ENCODE measurements around the gene TXLNB. TPM values are rescaled to one million over a fixed set of nuclear protein-coding genes. Genes with fewer than 3 reads are reported as not detected.

The TXLNB gene
- total and polyA plus RNA-seq, 5 donors, result 48.7 to 136 (median 94.1) TPM

- Histone ChIP-seq H3K27me3 (ENCODE audit: control insufficient read depth, insufficient read depth) (no peaks in the 10 kb centered on the region), H3K9me3 (ENCODE audit: control insufficient read depth, low read length) (no peaks in the 10 kb centered on the region), H3K27ac (ENCODE audit: low read length) (no peak overlapping the region), H3K4me1 (ENCODE audit: control insufficient read depth, insufficient read depth, low read length) (no peaks in the 10 kb centered on the region), H3K4me3 (ENCODE audit: low read length) (no peak overlapping the region)
- intact Hi-C loops (cut with DNase I), result no loop called here
- no peak for ATAC-seq
- 99% methylated on average over 3 of the region's 3 CpGs for WGBS
- DNase-seq, result no peak
These were observed 37.4 kb upstream of the TXLNB start for GRCh38 chr6:139329224-139329623.

- H3K9me3 ChIP-seq (ENCODE audit: control insufficient read depth, low read length), result no peaks in the 10 kb centered on the region
- intact Hi-C loops (cut with DNase I), result no loop called here
- 91% methylated on average over 5 of the region's 5 CpGs for WGBS
- H3K27me3 ChIP-seq (ENCODE audit: control insufficient read depth, insufficient read depth), result no peaks in the 10 kb centered on the region
- no peaks in the 10 kb centered on the region for H3K4me1 ChIP-seq (ENCODE audit: control insufficient read depth, insufficient read depth, low read length)
- no peak overlapping the region for H3K4me3 ChIP-seq (ENCODE audit: low read length)
- ATAC-seq (no peak), DNase-seq (no peak)
- no peak overlapping the region for H3K27ac ChIP-seq (ENCODE audit: low read length)
These were observed 35.2 kb upstream of the TXLNB start for GRCh38 chr6:139327038-139327437.

GRCh38 chr6:139325686-139326085 is 33.9 kb upstream of the TXLNB start:
- intact Hi-C loops (cut with DNase I), result no loop called here
- no peaks in the 10 kb centered on the region for H3K4me1 ChIP-seq (ENCODE audit: control insufficient read depth, insufficient read depth, low read length)
- no peak overlapping the region for H3K27ac ChIP-seq (ENCODE audit: low read length)
- no peaks in the 10 kb centered on the region for H3K9me3 ChIP-seq (ENCODE audit: control insufficient read depth, low read length)
- WGBS, result 53% methylated on average over 1 of the region's 1 CpG
- ATAC-seq (no peak), DNase-seq (no peak)
- H3K4me3 ChIP-seq (ENCODE audit: low read length), result no peak overlapping the region
- no peaks in the 10 kb centered on the region for H3K27me3 ChIP-seq (ENCODE audit: control insufficient read depth, insufficient read depth)

- Histone ChIP-seq H3K9me3 (ENCODE audit: control insufficient read depth, low read length) (no peaks in the 10 kb centered on the region), H3K27me3 (ENCODE audit: control insufficient read depth, insufficient read depth) (no peaks in the 10 kb centered on the region), H3K27ac (ENCODE audit: low read length) (no peak overlapping the region), H3K4me1 (ENCODE audit: control insufficient read depth, insufficient read depth, low read length) (no peaks in the 10 kb centered on the region), H3K4me3 (ENCODE audit: low read length) (no peak overlapping the region)
- no peak for ATAC-seq
- intact Hi-C loops (cut with DNase I), result no loop called here
- no peak for DNase-seq
These were observed 33.3 kb upstream of the TXLNB start for GRCh38 chr6:139325125-139325524.

- H3K9me3 ChIP-seq (ENCODE audit: control insufficient read depth, low read length), result no peaks in the 10 kb centered on the region
- H3K27ac ChIP-seq (ENCODE audit: low read length), result no peak overlapping the region
- no peaks in the 10 kb centered on the region for H3K4me1 ChIP-seq (ENCODE audit: control insufficient read depth, insufficient read depth, low read length)
- DNase-seq (no peak), ATAC-seq (no peak)
- H3K27me3 ChIP-seq (ENCODE audit: control insufficient read depth, insufficient read depth), result no peaks in the 10 kb centered on the region
- no peak overlapping the region for H3K4me3 ChIP-seq (ENCODE audit: low read length)
- intact Hi-C loops (cut with DNase I), result no loop called here
- 48% methylated on average over 1 of the region's 1 CpG for WGBS
These were observed 32.4 kb upstream of the TXLNB start for GRCh38 chr6:139324301-139324555.

- 42% methylated on average over 21 of the region's 21 CpGs for WGBS
- intact Hi-C loops (cut with DNase I), result no loop called here
- H3K9me3 ChIP-seq (ENCODE audit: control insufficient read depth, low read length), result no peaks in the 10 kb centered on the region
- H3K27me3 ChIP-seq (ENCODE audit: control insufficient read depth, insufficient read depth), result no peaks in the 10 kb centered on the region
- no peaks in the 10 kb centered on the region for H3K4me1 ChIP-seq (ENCODE audit: control insufficient read depth, insufficient read depth, low read length)
- DNase-seq (peak; percentile 55 to 82 (median 71)), ATAC-seq (peak; percentile 61 to 90)
- H3K4me3 ChIP-seq (ENCODE audit: low read length), result no peak overlapping the region
- peak overlapping the region; percentile 62 for H3K27ac ChIP-seq (ENCODE audit: low read length)
These were observed 31.9 kb upstream of the TXLNB start for GRCh38 chr6:139323511-139324300.

GRCh38 chr6:139320081-139320480 is 28.3 kb upstream of the TXLNB start:
- H3K4me3 ChIP-seq (ENCODE audit: low read length), result no peak overlapping the region
- no peak for DNase-seq
- H3K27me3 ChIP-seq (ENCODE audit: control insufficient read depth, insufficient read depth), result no peaks in the 10 kb centered on the region
- intact Hi-C loops (cut with DNase I), result no loop called here
- no peaks in the 10 kb centered on the region for H3K4me1 ChIP-seq (ENCODE audit: control insufficient read depth, insufficient read depth, low read length)
- no peak for ATAC-seq
- no peak overlapping the region for H3K27ac ChIP-seq (ENCODE audit: low read length)
- no peaks in the 10 kb centered on the region for H3K9me3 ChIP-seq (ENCODE audit: control insufficient read depth, low read length)
- 58% methylated on average over 2 of the region's 2 CpGs for WGBS

- Histone ChIP-seq H3K4me1 (ENCODE audit: control insufficient read depth, insufficient read depth, low read length) (no peaks in the 10 kb centered on the region), H3K9me3 (ENCODE audit: control insufficient read depth, low read length) (no peaks in the 10 kb centered on the region), H3K27ac (ENCODE audit: low read length) (no peak overlapping the region), H3K27me3 (ENCODE audit: control insufficient read depth, insufficient read depth) (no peaks in the 10 kb centered on the region), H3K4me3 (ENCODE audit: low read length) (no peak overlapping the region)
- no peak for ATAC-seq
- DNase-seq, result no peak
- WGBS, result 75% methylated on average over 2 of the region's 2 CpGs
- intact Hi-C loops (cut with DNase I), result no loop called here
These were observed 25.0 kb upstream of the TXLNB start for GRCh38 chr6:139316622-139317317.

- H3K27me3 ChIP-seq (ENCODE audit: control insufficient read depth, insufficient read depth), result no peaks in the 10 kb centered on the region
- no peak for ATAC-seq
- 71% methylated on average over 6 of the region's 6 CpGs for WGBS
These were observed 22.2 kb upstream of the TXLNB start for GRCh38 chr6:139313784-139314545.

GRCh38 chr6:139313229-139313628 is 21.4 kb upstream of the TXLNB start:
- intact Hi-C loops (cut with DNase I), result no loop called here
- WGBS, result 97% methylated on average over 7 of the region's 7 CpGs
- Histone ChIP-seq H3K4me1 (ENCODE audit: control insufficient read depth, insufficient read depth, low read length) (no peaks in the 10 kb centered on the region), H3K27ac (ENCODE audit: low read length) (no peak overlapping the region), H3K9me3 (ENCODE audit: control insufficient read depth, low read length) (no peaks in the 10 kb centered on the region), H3K4me3 (ENCODE audit: low read length) (no peak overlapping the region), H3K27me3 (ENCODE audit: control insufficient read depth, insufficient read depth) (no peaks in the 10 kb centered on the region)
- no peak for ATAC-seq
- no peak for DNase-seq

More at GRCh38 chr6:139313784-139314545, 22.2 kb upstream of the TXLNB start:
- intact Hi-C loops (cut with DNase I), result no loop called here
- DNase-seq, result no peak
- Histone ChIP-seq H3K4me3 (ENCODE audit: low read length) (no peak overlapping the region), H3K4me1 (ENCODE audit: control insufficient read depth, insufficient read depth, low read length) (no peaks in the 10 kb centered on the region), H3K27ac (ENCODE audit: low read length) (no peak overlapping the region), H3K9me3 (ENCODE audit: control insufficient read depth, low read length) (no peaks in the 10 kb centered on the region)

- 93% methylated on average over 2 of the region's 2 CpGs for WGBS
These were observed 20.0 kb upstream of the TXLNB start for GRCh38 chr6:139311831-139312230.

More at GRCh38 chr6:139311831-139312230, 20.0 kb upstream of the TXLNB start:
- intact Hi-C loops (cut with DNase I), result no loop called here
- Histone ChIP-seq H3K4me3 (ENCODE audit: low read length) (no peak overlapping the region), H3K27ac (ENCODE audit: low read length) (no peak overlapping the region), H3K9me3 (ENCODE audit: control insufficient read depth, low read length) (no peaks in the 10 kb centered on the region), H3K27me3 (ENCODE audit: control insufficient read depth, insufficient read depth) (no peaks in the 10 kb centered on the region), H3K4me1 (ENCODE audit: control insufficient read depth, insufficient read depth, low read length) (no peaks in the 10 kb centered on the region)
- DNase-seq (no peak), ATAC-seq (no peak)
